Activated naive CD8-positive, alpha-beta T cell treated with anti-CD3 and anti-CD28 coated beads, Interleukin-2, amount 50 U/mL, for 16 hours (primary cell): ENCODE data around the gene OR10G7.
"Not testable (repeated sequence)": the region's sequence is repeated elsewhere in the genome, so short reads cannot be mapped to it uniquely, and the experiment has no call there.

Experiments used
- DNase-seq: peaks from one replicate; pipeline ENCODE4 v3.0.0-alpha.2; 2020; ENCODE audit warnings: low read depth, low spot score

OR10G7 gene

DNA sequence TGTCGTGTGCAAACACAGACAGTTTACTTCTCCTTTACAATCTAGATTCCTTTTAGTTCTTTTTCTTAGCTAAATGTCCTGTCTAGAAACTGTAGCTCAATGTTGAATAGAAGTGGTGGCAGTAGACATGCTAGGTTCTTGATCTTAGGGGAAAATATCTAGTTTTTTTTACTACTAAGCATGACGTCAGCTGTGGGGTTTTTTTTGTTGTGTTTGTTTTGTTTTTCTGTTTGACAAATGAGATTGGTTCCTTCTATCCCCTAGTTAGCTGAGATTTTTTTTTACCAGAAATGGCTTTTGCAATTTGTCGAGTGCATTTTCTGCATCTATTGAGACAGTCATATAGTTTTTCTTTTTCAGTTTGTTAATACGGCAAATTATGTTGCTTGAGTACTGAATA is 2.3 kb upstream of the OR10G7 start:
- DNase-seq, result no peak

GRCh38 chr11:124039557-124039956 is 1.6 kb downstream of the OR10G7 start:
- no peak for DNase-seq

DNA sequence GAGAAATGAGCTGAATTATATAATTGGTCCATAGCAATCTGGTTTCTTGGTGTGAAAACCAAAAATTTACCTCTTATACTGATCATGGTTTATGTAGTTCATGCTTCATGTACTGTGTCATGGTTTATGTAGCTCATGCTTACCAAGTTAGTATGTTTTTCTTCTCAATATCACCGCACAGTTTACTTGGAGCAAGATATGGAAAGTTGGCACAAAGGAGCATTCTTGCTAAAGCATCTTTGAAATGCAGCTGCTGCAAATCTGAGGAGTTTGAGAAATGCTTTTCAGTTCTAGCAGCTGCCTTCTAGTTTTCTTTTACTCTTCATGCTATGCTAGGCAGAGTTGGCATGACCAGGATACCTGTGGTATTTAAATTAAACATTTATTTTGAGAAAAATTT is 4.5 kb downstream of the OR10G7 start:
- DNase-seq, result no peak

GRCh38 chr11:124026498-124026897 is 14.6 kb downstream of the OR10G7 start, which contains the start of gene OR10G8:
Gene OR10G8 (plus strand): TSS chr11:124026798. CDS start chr11:124029623, 2,825 bp downstream.
- DNase-seq, result no peak

DNA sequence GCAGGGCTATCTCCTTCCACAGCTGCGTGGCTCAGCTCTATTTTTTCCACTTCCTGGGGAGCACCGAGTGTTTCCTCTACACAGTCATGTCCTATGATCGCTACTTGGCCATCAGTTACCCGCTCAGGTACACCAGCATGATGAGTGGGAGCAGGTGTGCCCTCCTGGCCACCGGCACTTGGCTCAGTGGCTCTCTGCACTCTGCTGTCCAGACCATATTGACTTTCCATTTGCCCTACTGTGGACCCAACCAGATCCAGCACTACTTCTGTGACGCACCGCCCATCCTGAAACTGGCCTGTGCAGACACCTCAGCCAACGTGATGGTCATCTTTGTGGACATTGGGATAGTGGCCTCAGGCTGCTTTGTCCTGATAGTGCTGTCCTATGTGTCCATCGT is 25.3 kb downstream of the OR10G7 start:
- not testable (repeated sequence) for DNase-seq

GRCh38 chr11:124012697-124013096 is 28.4 kb downstream of the OR10G7 start, which contains the start of gene OR10G4:
Gene OR10G4 (plus strand): TSS chr11:124012997. CDS start chr11:124015575, 2,578 bp downstream.
- DNase-seq, result no peak

DNA sequence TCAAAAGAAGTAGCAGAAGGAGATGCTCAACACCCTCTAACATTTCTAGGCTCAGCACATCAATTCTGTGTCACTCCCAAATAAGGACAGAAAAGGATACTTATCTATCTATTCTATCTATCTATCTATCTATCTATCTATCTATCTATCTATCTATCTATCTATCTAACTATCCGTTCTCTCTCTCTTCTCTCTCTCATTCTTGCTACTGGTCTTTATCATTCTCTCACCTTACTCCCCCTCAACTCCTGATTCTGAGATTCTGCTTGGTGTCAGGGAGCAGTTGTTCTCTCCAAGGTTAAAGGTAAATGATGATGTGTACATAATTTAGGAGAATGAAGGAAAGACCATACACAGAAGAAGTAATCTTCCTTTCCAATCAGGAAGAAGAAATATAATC is 46.0 kb downstream of the OR10G7 start, which contains the start of gene OR10G6:
Gene OR10G6 (minus strand): TSS at position 43 of the 400 bp plus-strand sequence. CDS start 0 bp downstream, at position 43.
- DNase-seq, result no peak
